NK-92 treated with Interleukin-12 subunit alpha and Interleukin-12 subunit beta, amount 100 ng/mL, for 24 hours (cell line): ENCODE measurements around the gene KLHL17.
"Not testable (repeated sequence)": the region's sequence is repeated elsewhere in the genome, so short reads cannot be mapped to it uniquely, and the experiment has no call there.

Experiments
- DNase-seq: peaks from one replicate; lab custom pipeline; 2025; lab: John Stamatoyannopoulos, UW

Gene KLHL17

DNA sequence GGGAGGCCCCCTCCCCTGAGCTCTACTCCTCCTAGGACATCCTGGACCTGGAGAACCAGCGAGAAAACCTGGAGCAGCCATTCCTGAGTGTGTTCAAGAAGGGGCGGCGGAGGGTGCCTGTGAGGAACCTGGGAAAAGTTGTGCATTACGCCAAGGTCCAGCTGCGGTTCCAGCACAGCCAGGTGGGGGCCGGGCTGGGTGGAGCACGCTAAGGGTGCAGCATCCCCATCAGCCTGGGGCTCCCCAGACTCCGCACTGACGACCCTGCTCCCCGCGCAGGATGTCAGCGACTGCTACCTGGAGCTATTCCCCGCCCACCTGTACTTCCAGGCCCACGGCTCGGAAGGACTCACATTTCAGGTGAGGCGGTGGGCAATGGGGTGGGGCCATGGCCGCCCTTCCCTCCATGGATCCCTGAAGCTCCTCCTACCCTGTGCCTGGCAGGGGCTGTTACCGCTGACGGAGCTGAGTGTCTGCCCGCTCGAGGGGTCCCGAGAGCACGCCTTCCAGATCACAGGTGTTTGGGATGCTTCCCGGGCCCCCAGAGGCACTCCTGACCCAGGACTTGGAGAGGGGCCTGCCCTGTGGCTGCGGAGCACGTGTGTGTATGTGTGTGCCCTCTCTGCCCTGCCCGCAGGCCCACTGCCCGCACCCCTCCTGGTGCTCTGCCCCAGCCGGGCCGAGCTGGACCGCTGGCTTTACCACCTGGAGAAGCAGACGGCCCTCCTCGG, 10.0 kb downstream of the KLHL17 start:
- DNase-seq, result no peak

GRCh38 chr1:970973-971730, 10.8 kb downstream of the KLHL17 start:
- DNase-seq, result no peak

DNA sequence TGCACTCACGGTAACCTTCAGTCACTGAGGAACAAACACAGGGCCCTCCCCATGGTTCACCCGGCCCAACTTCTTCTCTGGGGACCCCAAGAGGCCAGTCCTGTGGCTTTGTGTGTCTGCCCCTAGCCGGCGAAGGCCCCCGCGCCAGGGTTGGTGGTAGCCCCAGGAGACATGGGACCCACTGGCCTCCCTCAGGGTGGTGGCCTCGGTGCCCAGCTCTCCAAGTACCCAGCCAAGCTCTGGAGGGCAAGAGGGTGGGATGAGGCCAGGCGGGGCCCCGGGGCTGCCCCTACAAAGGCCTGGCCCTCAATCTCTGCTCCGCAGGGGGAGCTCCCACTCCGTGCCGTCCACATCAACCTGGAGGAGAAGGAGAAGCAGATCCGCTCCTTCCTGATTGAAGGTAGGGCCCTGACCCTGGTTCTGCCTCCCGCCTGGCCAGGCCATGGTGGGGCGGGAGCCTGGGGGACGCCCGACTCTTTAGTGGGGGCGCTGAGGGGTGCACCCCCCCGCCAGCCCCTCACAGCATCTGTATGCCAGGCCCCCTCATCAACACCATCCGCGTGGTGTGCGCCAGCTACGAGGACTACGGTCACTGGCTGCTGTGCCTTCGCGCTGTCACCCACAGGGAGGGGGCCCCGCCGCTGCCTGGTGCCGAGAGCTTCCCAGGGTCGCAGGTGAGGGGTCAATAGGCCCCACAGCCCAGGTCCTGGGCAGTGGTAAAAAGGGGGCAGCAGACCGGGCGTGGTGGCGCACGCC, 11.5 kb downstream of the KLHL17 start:
- no peak for DNase-seq

DNA sequence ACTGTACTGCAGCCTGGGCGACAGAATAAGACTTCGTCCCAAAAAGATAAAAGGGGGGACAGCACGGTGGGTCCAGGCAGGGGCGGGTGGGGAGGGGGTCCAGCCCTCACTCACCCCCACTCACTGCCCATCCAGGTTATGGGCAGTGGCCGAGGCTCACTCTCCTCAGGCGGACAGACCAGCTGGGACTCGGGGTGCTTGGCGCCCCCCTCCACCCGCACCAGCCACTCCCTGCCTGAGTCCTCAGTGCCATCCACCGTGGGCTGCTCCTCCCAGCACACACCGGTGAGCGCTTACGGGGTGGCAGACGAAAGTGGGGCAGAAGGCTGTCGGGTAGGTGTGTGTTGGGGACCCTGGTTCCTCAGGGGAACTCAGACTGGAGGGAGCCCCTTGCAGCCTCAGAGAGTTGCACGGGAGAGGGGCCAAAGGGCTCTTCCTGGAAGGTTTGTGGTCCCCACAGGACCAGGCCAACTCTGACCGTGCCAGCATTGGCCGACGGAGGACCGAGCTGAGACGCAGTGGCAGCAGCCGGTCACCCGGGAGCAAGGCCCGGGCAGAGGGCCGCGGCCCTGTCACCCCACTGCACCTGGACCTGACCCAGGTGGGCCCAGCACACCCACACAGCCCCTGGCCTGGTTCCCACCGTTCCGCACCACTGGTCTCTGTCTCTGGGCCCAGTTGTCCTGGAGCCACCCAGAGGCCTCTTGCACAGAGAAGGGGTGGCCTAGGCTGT, 12.5 kb downstream of the KLHL17 start:
- no peak for DNase-seq

GRCh38 chr1:973459-974292, 13.3 kb downstream of the KLHL17 start:
- no peak for DNase-seq

DNA sequence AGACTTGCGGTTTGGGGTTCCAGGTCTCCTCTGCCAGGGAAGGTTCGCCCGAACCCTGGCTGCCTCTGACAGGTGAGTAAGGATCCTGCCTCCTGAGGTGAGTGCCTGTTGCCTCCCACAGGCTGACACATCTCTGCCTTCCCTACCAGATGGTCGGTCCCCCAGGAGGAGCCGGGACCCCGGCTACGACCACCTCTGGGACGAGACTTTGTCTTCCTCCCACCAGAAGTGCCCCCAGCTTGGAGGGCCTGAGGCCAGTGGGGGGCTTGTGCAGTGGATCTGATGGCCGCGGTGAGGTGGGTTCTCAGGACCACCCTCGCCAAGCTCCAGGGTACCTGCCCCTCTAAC, 13.9 kb downstream of the KLHL17 start:
- no peak for DNase-seq

GRCh38 chr1:974687-975328, 14.4 kb downstream of the KLHL17 start:
- DNase-seq, result no peak

- DNase-seq, result no peak
These were observed 15.0 kb downstream of the KLHL17 start for GRCh38 chr1:975365-975764.

- DNase-seq, result no peak
These were observed 15.7 kb downstream of the KLHL17 start for GRCh38 chr1:975896-976683.

- not testable (repeated sequence) for DNase-seq
These were observed 16.4 kb downstream of the KLHL17 start for GRCh38 chr1:976791-977190.

- DNase-seq, result no peak
These were observed 17.9 kb downstream of the KLHL17 start for GRCh38 chr1:978069-978834.

DNA sequence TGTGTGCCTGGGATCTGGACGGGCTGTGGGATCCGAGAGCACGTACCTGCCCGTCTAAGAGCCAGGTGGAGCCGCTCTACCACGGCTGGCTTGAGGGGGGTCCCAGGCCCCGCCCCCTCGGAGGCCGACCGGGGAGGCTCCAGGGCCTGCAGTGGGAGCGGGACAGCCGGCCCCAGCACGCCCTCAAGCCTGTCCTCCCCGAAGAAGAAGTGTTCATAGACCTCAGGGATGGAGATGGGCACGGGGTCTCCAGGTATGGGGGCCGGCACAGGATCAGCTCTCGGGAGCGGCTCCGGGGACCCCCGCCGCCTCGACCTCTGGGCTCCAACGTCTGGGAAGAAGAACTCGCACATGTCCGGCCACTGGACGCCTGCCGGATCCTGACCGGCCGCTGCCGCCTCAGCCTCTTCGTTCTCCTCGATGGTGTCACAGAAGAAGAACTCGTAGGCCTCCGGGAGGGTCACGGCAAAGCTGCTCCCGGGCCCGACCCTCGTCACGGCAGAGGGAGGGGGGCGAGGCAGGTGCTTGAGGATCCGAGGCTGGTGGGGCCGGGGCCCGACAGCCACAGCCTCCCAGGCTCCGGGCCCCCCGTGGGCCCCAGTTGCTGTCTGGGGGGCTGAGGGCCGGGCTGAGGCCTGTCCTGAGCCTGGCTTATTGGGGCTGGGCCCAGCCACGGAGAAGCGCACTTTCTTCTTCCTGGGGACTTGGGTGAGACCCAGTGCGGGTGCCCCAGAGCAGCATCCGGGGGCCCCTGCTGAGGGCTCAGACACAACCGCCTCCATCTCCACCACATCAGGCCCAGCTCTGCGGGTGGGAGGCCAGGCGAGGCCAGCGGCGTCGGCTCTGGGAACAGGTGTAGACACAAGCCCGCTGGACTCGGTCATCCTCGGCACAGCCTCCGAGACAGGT, 18.7 kb downstream of the KLHL17 start:
- no peak for DNase-seq

- no peak for DNase-seq
These were observed 19.3 kb downstream of the KLHL17 start for GRCh38 chr1:979744-980072.

DNA sequence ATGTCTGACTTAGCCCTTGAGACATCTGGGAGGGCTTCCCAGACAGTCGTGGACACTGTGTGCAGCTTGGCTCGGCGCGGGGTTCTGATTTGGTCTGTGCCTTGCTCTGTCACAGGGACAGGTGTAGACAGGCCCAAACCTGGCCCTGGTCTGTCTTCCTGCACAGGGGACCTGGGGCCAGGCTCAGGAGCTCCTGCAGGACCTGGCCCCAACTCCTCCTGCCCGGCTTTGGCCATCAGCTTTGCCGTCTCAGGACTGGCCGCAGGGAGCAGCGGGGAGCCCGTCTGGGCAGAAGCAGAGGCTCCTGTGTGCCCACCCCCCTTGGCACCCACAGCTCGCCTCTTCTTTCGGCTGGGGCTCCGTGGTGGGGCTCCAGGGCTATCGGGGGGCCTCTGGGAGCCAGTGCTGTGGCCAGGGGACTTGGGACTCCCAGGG, 19.8 kb downstream of the KLHL17 start:
- no peak for DNase-seq

GRCh38 chr1:980602-981395, 20.4 kb downstream of the KLHL17 start:
- DNase-seq, result no peak

- DNase-seq, result no peak
These were observed 21.1 kb downstream of the KLHL17 start for GRCh38 chr1:981491-981954.

DNA sequence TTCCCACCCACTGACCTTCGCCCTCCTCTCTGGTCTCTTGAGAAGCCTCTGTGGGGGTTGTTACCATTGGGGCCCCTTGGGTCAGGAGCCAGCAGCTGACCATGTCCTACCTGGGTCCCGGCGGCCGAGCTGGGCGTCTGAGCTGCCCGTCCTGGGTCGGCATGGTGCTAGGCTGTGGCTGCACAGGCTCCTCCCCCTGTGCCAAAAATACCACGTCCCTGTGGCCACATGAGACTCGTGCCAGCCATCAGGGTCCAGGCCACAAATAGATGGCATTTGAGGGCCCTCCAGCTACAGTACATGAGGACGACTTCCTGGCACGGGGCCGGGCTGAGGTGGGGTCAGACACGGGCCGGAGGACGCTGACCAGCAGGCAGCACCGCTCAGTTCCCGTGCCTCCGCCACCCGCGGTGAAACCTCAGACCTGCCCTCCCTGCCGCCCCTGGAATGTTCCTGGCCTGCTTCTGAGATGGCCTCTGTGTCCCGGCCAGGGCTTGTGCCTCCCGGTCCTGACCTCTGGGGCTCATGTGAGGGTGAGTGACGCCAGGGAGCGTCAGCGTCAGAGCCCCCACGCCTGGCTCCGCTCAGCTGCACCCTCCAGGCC, 21.7 kb downstream of the KLHL17 start, which contains the start of gene PERM1:
Gene PERM1, minus strand, starts transcription at position 139 of the 604 bp plus-strand sequence. CDS start 1,064 bp downstream, outside the sequence.
- DNase-seq, result no peak
